Neuronal stem cell (in vitro differentiated cells): ENCODE data around the gene NIF3L1. TPM values are rescaled to one million over a fixed set of nuclear protein-coding genes. Genes with fewer than 3 reads are reported as not detected.

Experiments
- small RNA-seq: library from polyadenylated mRNA; stranded (forward); fragments of <200 nt; extraction: miRNeasy Mini kit (QIAGEN cat#:217004); gene quantifications from one replicate; pipeline ENCODE3, GENCODE V24; 2013; ENCODE audit not compliant: insufficient read depth

Gene NIF3L1

Small RNA genes lying within 50 kb of the gene (small RNA-seq; reads per million reads assigned to genes)
- gene RF00019, result not detected
- gene RNA5SP115, result not detected
- not detected for gene RNU6-312P
- gene RNU6-762P, result not detected
